Activated naive CD4-positive, alpha-beta T cell treated with anti-CD3 and anti-CD28 coated beads, Interleukin-2, amount 10 ng/mL, durations not matched to agents 7 days and 5 days (primary cell): ENCODE results near the gene LINC01488.

ENCODE experiments used
- CTCF ChIA-PET: fragments of 350-600 bp; sonication (Branson Sonifier 250); formaldehyde crosslinking; loops from one replicate; lab custom pipeline; 2021; ENCODE audit warnings: antibody characterized with exemption; lab: Charles Lee
- DNase-seq: peaks from one replicate; pipeline ENCODE4 v3.0.0-alpha.2; 2020
- H3K27ac Mint-ChIP-seq: one replicate; pipeline ENCODE4 v1.8.0; 2021; ENCODE audit warnings: mild to moderate bottlenecking, moderate library complexity, mixed read lengths
- H3K27me3 Mint-ChIP-seq: one replicate; pipeline ENCODE4 v1.8.0; 2021; ENCODE audit warnings: mild to moderate bottlenecking, mixed read lengths
- H3K36me3 Mint-ChIP-seq: one replicate; pipeline ENCODE4 v1.8.0; 2021; ENCODE audit warnings: mixed read lengths
- H3K4me1 Mint-ChIP-seq: one replicate; pipeline ENCODE4 v1.8.0; 2021; ENCODE audit warnings: mixed read lengths
- H3K4me3 Mint-ChIP-seq: one replicate; pipeline ENCODE4 v1.8.0; 2021; ENCODE audit warnings: mild to moderate bottlenecking, moderate library complexity, mixed read lengths
- H3K9me3 Mint-ChIP-seq: one replicate; pipeline ENCODE4 v1.8.0; 2021; ENCODE audit warnings: mixed read lengths

LINC01488 gene

DNA sequence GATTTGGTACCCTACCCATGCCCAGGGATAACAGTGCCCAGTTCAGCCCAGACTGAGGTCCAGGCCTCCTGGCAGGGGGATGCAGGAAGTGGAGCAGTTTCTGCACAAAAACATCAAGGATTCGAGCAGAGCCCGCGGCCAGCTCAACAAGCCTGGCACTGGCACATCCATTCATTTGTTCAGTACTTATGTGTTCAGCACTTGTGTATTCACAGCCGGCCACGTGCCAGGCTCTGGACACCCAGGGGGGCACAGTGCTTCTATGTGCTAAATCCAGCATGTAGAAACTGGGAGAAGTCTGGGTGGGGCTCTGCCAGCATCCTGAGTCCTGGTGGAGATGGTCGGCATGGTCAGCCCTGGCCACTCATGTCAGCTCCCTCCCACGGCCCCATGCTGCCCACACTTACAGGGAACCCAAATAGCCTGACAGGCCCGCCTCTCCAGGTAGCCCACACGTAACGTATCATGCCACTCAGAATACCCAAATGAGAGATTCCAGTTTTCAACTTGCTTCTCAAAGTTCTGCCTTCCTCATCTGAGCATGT lies 28.5 kb downstream of the LINC01488 start:
- Mint-ChIP-seq H3K9me3 (no peaks in the 10 kb centered on the region), H3K4me3 (no peak overlapping the region), H3K27me3 (peaks cover 8% of the 10 kb centered on the region), H3K27ac (no peak overlapping the region), H3K36me3 (no peaks in the 10 kb centered on the region), H3K4me1 (peaks cover 7% of the 10 kb centered on the region)
- CTCF ChIA-PET: no interaction called here
- DNase-seq: no peak

DNA sequence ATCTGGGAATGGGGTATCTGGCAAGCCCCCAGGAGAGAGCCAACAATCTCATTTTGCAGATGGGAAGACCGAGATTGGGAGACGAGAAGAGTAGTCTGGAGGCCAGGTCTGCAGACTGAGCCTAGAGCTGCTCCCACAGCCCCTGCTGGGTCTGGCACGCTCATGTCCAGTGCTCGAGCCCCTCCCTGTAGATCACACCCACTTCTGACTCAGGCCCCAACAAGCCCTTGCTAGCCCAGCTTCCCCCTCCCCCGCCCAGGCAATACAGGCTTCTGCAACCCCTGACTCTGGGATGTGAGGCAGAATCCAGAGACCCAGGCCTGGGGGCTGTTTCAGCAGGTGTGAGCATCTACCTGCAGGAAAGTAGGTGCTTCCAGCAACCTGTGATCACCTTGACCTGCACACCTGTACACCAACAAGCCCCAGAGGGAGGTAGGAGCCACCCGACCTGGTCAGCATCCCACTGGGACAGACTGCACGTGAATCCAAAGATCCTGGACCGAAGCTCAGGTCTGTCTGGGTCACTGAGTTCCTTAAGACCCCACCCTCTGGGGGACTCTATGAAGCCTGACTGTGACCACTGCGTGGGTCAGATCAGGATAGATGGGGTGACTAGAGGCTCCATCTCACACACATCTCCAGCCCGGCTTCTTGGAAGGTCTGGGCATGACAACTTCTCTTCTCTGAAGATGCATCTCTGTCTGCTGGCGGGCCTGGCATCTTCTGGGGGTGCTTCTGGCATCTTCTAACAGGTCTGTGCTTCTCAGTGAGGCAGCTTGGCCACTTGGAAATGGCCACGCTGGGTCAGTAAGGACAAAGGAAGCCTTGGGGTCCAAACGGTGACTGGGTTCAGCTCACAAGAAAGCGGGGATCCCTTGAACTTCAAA lies 29.3 kb downstream of the LINC01488 start:
- Mint-ChIP-seq H3K27ac (no peak overlapping the region), H3K4me1 (peaks cover 7% of the 10 kb centered on the region), H3K4me3 (no peak overlapping the region), H3K9me3 (no peaks in the 10 kb centered on the region), H3K36me3 (no peaks in the 10 kb centered on the region), H3K27me3 (peaks cover 8% of the 10 kb centered on the region)
- CTCF ChIA-PET: no interaction called here
- DNase-seq: no peak

DNA sequence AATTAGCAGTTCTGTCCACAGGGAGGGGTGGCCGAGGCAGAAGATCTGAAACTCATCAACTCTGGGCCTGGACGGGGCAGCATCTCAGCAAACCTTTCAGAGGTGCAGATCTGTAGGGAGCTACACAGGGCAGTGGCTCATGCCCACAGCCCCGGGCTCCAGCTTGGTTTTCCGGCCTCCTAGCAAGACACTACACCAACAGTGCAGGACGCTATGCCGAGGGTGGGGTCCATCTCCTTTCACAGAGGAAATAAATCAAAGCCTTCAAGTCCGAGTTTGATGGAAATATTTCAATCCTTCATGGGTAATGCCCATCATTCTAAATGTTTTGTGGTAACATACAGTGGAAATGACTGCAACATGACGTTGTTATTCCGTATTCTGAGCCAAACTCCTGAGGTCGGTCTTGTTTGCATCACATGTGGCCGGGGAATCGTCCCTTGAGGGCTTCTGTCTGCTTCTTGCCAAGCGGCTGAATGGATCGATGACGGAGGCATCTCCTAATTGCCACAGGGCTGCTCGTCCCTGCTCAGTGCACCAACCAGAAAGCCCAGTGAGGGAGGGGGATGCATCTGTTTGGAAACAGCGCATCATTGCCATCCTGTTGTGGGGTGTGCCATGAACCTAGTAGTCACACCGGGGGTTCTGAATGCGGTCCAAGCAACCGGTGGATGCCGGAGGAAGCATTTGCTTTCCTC lies 30.0 kb downstream of the LINC01488 start:
- H3K4me1 Mint-ChIP-seq: peaks cover 7% of the 10 kb centered on the region
- H3K27me3 Mint-ChIP-seq: peaks cover 4% of the 10 kb centered on the region
- CTCF ChIA-PET: no interaction called here
- H3K36me3 Mint-ChIP-seq: no peaks in the 10 kb centered on the region
- H3K4me3 Mint-ChIP-seq: no peak overlapping the region
- H3K27ac Mint-ChIP-seq: no peak overlapping the region
- H3K9me3 Mint-ChIP-seq: no peaks in the 10 kb centered on the region
- DNase-seq: no peak

DNA sequence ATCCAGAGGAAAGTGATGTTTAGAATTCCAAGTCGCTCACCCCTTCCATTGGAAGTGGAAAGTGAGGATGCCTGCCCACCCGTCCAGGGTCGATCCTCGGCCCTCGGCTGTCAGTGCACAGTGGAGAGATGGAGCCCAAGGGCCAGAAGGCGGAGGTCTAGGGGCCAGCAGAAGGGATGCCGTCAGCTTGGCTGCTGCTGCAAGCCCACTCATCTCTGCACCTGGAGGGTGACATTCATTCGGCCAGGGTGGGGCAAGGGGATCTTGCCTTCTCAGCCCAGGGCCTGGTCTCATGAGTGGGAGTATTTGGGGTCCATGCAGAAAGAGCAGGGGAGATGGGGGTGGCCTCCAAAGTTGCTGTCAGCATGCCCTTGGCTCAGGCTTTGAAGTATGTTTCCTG lies 30.7 kb downstream of the LINC01488 start:
- Mint-ChIP-seq H3K36me3 (no peaks in the 10 kb centered on the region), H3K4me1 (peaks cover 7% of the 10 kb centered on the region), H3K27me3 (peaks cover 5% of the 10 kb centered on the region), H3K4me3 (no peak overlapping the region), H3K27ac (no peak overlapping the region), H3K9me3 (peaks cover 2% of the 10 kb centered on the region)
- no peak for DNase-seq
- CTCF ChIA-PET: no interaction called here

DNA sequence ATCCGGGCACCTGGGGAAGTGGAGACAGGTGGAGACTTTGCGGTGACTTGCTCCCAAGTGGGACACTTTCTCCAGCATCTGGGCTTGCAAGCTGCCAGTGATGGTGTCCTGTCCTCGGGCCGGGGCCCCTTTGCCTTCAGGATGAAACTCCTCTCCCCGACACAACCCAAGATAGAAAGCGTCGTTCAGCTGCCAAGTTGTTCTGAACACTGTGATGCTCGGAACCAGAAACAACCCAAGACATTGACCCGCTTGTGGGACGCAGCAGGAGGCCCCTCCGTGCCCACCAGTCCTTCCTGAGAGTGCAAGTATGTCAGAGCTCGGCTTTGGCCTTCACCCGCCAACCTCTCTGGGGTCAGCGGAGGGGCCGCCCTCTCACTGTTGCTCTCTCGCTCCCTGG lies 31.3 kb downstream of the LINC01488 start:
- Mint-ChIP-seq H3K27ac (no peak overlapping the region), H3K9me3 (peaks cover 3% of the 10 kb centered on the region), H3K4me3 (no peak overlapping the region), H3K36me3 (no peaks in the 10 kb centered on the region), H3K27me3 (peaks cover 5% of the 10 kb centered on the region), H3K4me1 (peaks cover 7% of the 10 kb centered on the region)
- no peak for DNase-seq
- CTCF ChIA-PET: no interaction called here

DNA sequence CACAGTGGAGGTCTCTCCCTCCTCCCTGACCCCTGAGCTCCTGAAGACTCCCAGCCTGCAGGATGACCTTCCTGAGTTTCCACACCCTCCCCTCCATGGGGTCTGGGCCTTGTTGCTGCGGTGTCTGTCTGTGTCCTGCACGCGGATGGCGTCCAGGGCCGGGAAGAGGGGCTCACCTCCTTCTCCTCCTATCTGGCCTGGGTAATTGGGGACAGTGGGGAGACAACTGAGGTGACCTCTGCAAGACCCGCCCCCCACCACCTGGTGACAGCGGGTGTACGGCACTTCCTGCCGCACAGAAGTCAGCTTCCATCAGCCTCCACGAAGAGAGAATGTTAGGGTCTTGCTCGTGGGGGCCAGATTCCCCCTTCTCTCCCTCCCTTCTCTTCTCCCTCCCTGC lies 31.7 kb downstream of the LINC01488 start:
- no peak for DNase-seq
- CTCF ChIA-PET: no interaction called here
- Mint-ChIP-seq H3K9me3 (peaks cover 5% of the 10 kb centered on the region), H3K27ac (no peak overlapping the region), H3K27me3 (peaks cover 7% of the 10 kb centered on the region), H3K4me3 (no peak overlapping the region), H3K4me1 (peaks cover 7% of the 10 kb centered on the region), H3K36me3 (no peaks in the 10 kb centered on the region)

DNA sequence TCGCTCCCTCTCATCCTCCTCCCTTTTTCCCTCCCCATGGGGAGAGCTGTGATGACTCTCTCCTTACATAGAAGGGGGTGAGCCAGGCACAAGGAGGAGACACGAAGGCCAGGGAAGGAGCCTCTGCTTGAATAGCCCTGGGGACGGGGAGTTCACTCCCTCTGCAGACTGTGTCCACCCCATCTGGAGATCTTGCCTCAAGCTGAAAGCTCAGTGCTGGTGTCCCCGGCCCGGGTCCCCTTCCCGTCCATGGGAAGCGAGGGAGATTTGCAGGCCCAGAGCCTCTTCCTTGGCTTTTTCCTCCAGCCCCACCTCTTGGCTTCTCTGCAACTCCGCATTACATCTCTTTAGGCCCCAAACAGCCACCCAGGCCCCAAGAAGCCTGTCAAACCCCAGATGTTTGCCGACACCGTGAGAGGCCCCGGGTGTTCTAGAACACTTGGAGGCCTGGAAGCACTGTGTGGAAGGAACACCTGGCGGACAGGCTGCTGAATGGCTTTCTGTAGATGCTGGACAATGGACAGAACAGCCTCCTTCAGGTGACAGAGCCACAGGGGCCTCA lies 32.3 kb downstream of the LINC01488 start:
- H3K27me3 Mint-ChIP-seq: peaks cover 10% of the 10 kb centered on the region
- H3K4me3 Mint-ChIP-seq: no peak overlapping the region
- H3K9me3 Mint-ChIP-seq: peaks cover 10% of the 10 kb centered on the region
- peaks cover 6% of the 10 kb centered on the region for H3K4me1 Mint-ChIP-seq
- no peak overlapping the region for H3K27ac Mint-ChIP-seq
- H3K36me3 Mint-ChIP-seq: no peaks in the 10 kb centered on the region
- DNase-seq: no peak
- CTCF ChIA-PET: no interaction called here

DNA sequence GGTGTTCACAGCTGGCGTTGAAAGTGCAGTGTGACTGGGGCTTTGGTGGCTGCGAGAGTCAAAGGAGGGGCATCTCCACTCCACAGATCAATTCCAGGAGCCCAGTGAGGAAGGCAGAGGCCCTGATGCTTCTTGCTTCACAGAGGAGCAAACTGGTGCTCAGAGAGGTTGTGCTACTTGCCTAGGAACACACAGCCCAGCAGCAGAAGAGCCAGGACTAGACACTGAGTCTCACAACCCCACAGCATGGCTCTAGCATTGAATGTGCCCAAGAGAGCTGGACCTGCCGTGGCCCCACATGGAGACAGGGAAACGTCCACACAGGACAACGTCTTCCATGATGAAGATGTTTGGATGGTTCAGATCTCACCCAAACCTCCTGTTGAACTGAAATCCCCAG lies 33.3 kb downstream of the LINC01488 start:
- H3K36me3 Mint-ChIP-seq: no peaks in the 10 kb centered on the region
- no peaks in the 10 kb centered on the region for H3K4me1 Mint-ChIP-seq
- H3K27me3 Mint-ChIP-seq: peaks cover 10% of the 10 kb centered on the region
- H3K4me3 Mint-ChIP-seq: no peak overlapping the region
- DNase-seq: no peak
- peaks cover 10% of the 10 kb centered on the region for H3K9me3 Mint-ChIP-seq
- no peak overlapping the region for H3K27ac Mint-ChIP-seq
- CTCF ChIA-PET: no interaction called here

DNA sequence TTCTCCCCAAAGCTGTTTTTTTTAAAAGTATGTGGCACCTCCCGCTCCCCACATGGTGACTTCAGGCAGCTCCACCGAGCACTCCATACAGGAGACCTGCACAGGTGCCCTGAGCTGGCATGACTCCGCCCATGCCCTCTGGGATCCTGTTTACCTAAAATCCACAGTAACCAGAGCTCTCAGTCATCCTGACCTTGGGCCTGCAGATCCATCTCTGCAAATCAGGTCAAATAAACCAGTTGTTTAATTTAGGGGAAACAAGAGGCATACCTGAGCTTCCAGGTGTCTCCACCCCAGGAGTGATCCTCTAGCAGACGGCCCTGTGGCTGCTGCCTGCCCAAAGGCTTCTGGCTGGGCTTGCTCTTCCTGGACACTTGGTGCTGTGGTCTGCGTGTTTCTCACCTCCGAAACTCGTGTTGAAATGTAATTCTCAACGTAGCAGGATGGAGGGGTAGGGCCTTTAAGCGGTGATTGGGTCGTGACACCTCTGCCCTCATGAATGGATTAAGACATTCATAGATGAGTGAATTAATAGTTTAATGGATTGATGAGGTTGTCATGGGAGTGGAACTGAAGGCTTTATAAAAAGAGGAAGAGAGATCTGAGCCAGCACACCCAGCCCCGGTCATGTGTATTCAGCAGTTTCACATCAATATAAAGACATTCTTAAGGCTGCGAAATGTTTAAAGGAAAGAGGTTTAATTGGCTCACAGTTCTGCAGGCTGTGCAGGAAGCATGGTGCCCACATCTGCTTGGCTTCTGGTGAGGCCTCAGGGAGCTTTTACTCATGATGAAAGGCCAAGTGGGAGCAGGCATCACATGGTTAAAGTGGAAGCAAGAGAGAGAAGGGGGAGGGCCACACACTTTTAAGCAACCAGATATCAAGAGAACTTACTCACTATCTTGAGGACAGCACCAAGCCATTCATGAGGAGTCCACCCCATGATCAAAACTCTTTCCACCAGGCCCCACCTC lies 34.1 kb downstream of the LINC01488 start:
- H3K4me1 Mint-ChIP-seq: no peaks in the 10 kb centered on the region
- H3K4me3 Mint-ChIP-seq: no peak overlapping the region
- peaks cover 16% of the 10 kb centered on the region for H3K27me3 Mint-ChIP-seq
- no peaks in the 10 kb centered on the region for H3K36me3 Mint-ChIP-seq
- H3K9me3 Mint-ChIP-seq: peaks cover 10% of the 10 kb centered on the region
- CTCF ChIA-PET: no interaction called here
- DNase-seq: no peak
- H3K27ac Mint-ChIP-seq: no peak overlapping the region

DNA sequence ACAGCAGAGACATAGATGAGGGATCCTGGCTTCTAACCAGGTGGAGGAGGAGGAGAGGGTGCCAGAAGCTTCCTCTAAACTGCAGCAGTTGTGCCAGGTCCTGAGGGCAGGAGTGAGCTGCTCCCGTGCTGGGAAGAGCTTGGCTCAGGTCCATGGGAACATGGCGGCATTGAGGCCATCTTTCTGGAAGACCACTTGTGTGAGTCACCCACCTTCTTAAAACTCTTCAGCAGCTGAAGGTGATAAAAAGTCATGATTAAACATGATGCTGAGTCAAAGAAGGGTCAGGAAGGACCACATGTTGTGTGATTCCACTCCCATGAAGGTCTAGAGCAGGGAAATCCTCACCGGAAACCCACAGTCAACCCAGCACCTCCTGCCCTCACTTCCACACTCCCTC lies 35.1 kb downstream of the LINC01488 start:
- Mint-ChIP-seq H3K27ac (no peak overlapping the region), H3K27me3 (peaks cover 16% of the 10 kb centered on the region), H3K4me1 (no peaks in the 10 kb centered on the region), H3K4me3 (no peak overlapping the region), H3K36me3 (no peaks in the 10 kb centered on the region), H3K9me3 (peaks cover 10% of the 10 kb centered on the region)
- DNase-seq: no peak
- CTCF ChIA-PET: interaction anchor here (0.7 kb wide), 1 partner anchor 146 kb away, joined by 3 read pairs; no protein-coding TSS in a partner anchor

DNA sequence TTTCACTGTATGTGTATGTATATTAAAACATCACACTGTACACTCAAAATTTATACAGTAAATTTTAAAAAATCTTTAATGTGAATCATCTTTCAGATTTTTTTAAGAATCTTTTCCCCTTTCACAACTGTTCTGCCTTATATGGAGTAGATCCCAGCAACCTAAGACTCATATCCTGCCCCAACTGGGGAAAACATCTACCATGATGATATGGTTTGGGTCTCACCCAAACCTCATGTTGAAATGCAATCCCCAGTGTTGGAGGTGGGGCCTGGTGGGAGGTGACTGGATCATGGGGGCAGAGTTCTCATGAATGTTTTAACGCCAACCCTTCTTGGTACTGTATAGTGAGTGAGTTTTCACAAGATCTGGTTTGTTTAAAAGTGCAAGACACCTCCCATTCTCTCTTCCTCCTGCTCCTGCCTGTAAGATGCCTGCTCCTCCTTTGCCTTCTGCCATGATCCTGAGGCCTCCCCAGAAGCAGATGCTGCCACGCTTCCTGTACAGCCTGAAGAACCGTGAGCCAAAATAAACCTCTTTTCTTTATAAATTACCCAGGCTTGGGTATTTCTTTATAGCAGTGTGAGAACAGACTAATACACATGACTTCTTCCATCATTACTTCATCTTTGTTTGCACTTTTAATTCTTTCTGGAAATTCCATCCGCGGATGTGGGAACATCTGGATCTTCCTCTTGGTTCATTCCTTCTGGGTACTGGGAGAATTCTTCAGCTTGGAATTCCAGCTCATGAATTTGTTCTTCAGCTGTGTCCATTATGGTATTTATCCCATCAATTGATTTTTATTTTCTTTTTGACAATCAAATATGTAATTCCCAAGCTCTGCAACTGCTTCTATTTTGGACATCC lies 36.9 kb downstream of the LINC01488 start:
- Mint-ChIP-seq H3K4me3 (no peak overlapping the region), H3K27ac (no peak overlapping the region), H3K27me3 (peaks cover 16% of the 10 kb centered on the region), H3K4me1 (no peaks in the 10 kb centered on the region), H3K9me3 (peaks cover 10% of the 10 kb centered on the region), H3K36me3 (no peaks in the 10 kb centered on the region)
- DNase-seq: no peak
- CTCF ChIA-PET: no interaction called here

DNA sequence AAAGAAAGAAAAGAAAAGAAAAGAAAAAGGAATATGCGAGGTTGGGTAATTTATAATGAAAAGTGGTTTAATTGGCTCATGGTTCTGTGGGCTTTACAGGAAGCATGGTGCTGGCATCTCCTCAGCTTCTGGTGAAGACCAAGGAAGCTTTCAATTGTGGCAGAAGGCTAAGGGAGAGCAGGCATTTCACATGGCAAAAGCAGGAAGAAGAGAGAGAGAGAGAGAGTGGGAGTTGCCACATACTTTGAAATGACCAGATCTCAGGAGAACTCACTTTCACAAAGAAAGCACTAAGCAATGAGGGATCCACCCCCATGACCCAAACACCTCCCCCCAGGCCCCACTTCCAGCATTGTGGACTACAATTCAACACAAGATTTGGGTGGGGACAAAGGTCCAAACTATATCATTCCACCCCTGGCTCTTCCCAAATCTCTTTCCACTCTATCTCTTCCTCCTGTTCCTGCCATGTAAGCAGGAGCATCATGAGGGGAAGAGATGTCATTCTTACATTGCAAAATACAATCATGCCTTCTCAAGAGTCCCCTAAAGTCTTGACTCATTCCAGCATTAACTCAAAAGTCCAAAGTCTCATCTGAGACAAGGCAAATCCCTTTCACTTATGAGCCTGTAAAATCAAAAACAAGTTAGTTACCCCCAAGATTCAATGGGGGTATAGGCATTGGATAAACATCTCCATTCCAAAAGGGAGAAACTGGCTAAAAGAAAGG lies 38.9 kb downstream of the LINC01488 start:
- CTCF ChIA-PET: no interaction called here
- Mint-ChIP-seq H3K36me3 (no peaks in the 10 kb centered on the region), H3K4me1 (no peaks in the 10 kb centered on the region), H3K27ac (no peak overlapping the region), H3K27me3 (peaks cover 16% of the 10 kb centered on the region), H3K9me3 (peaks cover 10% of the 10 kb centered on the region), H3K4me3 (no peak overlapping the region)
- no peak for DNase-seq
